ENCODE results near the gene RTBDN.

DNA sequence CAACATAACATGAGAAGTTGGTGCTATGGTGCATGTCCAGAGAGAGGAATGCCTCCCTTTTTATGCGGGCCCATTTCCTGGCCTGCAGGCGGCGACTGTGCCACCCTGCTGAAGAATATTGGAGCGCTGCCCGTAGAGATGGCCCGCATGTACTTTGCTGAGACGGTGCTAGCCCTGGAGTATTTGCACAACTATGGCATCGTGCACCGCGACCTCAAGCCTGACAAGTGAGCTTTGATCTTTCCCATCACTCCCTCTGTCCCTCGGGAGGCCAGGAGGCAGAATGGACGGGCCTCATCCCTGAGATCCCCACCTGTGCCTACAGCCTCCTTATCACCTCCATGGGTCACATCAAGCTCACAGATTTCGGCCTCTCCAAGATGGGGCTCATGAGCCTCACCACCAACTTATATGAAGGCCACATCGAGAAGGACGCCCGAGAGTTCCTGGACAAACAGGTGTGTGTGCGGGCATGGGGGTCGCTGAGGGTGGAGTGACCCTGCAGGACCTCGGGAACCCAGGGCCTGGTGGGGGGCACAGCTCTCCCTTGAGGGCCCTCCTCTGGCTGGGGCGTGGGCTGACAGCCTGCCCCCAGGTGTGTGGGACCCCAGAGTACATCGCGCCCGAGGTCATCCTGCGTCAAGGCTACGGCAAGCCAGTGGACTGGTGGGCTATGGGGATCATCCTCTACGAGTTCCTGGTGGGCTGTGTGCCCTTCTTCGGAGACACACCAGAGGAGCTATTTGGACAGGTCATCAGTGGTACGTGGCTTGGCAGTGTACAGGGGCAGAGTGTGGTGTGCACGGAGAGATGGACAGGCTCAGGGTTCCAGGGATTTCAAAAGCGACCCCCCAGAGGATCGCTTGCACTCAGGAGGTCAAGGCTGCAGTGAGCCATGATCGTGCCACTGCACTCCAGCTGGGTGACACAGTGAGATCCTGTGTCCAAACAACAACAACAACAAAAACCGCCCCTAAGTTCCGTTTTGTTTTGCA is 30.6 kb upstream of the RTBDN start:
- TF ChIP-seq GATA2 (IDR thresholded peaks at IDR 0.05; ENCODE audit: low read depth, low read length): no peak
- TF ChIP-seq GATA3 (IDR thresholded peaks at IDR 0.05; ENCODE audit: low read depth, low read length): no peak

All from SH-SY5Y (cell line).